ENCODE measurements around the gene B3GNT3.
A peak's percentile ranks its signal among the peaks of the same experiment; 100 is the strongest.

The B3GNT3 gene

DNA sequence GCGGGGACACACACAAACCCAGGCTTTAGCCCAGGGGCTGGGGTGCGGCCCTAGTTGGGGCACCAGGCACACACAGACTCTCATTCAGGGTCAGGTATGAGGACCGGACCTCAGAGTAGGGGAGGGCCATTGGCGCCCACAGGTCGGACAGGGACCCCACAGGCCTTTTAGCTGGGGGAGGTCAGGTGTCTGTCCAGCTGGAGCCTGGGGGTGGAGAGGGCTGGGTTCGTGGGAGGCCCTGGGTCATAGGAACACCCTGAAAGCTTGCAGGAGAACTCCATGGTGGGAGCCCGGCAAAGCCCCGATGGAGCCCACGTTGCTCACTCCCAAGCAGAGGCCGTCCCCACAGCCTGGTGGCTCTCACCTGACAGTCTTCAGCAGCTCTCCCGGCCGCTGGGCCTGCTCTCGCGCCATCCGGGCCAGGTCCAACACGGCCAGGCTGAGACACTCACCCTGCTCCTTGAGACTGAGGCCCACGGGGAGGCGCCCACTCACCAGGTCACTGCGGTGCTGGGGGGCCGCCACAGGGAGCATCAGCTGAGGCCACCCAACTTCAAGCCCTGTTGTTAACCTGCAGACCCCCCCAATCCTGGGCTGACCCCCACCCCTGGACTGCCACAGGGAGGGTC, 47.8 kb downstream of the B3GNT3 start:
- no peak overlapping the region for H3K4me3 Mint-ChIP-seq
- no peaks in the 10 kb centered on the region for H3K9me3 Mint-ChIP-seq
- H3K27ac Mint-ChIP-seq: no peak overlapping the region
- H3K27me3 Mint-ChIP-seq: no peaks in the 10 kb centered on the region
- H3K4me1 Mint-ChIP-seq: peaks cover 16% of the 10 kb centered on the region
- peaks cover 25% of the 10 kb centered on the region for H3K36me3 Mint-ChIP-seq
- DNase-seq (ENCODE audit: low spot score in 2 of 2) (no peak), ATAC-seq (ENCODE audit: low read depth) (no peak)

DNA sequence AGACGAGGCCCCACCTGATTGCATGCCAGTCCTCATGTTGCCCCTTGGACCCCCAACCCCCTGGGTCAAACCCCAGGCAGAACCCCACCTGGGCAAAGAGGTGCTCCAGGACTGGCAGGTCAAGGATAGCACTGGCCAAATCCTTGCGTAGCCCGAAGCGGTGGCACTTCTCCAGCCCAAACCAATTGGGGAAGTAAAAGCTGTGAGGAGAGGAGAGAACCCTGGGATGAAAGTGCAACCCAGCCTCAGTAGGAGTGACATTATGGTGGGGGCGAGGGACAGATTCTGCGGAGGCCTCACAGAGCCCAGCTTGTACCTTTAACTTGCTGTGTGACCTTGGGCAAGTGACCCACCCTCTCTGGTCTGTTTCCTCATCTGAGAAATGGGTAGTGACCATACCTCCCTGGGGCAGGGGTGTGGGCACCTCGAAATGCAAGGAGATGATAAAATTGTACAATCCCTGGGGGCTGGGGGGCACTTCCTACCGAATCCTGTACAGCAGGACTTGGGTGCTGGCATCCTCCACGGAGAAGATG, 48.4 kb downstream of the B3GNT3 start:
- H3K9me3 Mint-ChIP-seq: no peaks in the 10 kb centered on the region
- no peak for ATAC-seq (ENCODE audit: low read depth)
- no peak for DNase-seq (ENCODE audit: low spot score in 2 of 2)
- peaks cover 22% of the 10 kb centered on the region for H3K36me3 Mint-ChIP-seq
- H3K4me3 Mint-ChIP-seq: no peak overlapping the region
- no peaks in the 10 kb centered on the region for H3K27me3 Mint-ChIP-seq
- H3K4me1 Mint-ChIP-seq: peaks cover 16% of the 10 kb centered on the region
- H3K27ac Mint-ChIP-seq: no peak overlapping the region

DNA sequence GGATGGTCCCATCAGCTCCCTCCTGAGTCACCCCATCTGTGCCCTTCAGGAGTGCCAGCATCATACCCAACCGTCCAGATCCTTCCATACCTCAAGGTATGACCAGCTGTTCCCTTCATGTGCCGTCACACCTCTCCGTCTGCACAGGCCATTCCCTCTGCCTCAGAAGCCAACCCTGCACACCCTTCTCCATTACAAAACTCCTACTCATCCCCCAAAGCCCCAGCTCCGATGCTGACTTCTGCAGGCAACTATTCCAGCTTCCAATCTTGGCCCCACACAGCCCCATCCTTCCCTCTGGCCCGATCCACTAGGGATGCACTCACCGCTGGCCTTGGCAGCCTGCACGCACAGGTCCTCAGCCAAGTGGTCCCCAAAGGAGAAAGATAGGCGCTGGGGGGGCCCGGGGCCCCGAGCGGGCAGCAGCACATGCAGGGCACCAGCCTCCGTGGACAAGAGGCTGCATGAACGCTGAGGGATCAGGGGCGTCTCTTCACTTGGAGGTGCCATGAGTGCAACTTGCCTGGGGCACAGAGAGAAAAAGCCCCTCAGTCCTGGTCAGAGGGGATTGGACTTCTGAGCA, 49.1 kb downstream of the B3GNT3 start:
- H3K36me3 Mint-ChIP-seq: peaks cover 20% of the 10 kb centered on the region

DNA sequence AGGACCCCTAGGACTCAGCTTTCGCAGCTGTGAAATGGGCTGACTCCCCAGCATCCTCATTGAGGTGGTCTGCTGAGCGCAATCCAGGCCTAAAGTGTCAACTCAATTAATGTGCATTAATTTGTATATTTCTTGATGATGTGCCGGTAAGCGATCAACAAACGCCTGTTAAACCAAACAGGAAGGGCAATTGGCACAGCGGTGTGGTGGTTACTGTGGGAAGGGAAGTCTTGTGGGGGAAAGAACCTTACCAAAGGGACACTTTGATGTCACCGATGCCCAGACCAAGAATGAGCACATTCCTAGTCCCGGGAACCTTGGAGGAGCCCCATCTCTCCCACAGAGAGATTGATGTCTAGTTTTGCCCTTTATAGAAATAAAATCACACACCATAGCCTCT, 51.2 kb downstream of the B3GNT3 start:
- H3K36me3 Mint-ChIP-seq: peaks cover 14% of the 10 kb centered on the region
- peak overlapping the region; percentile 93 for H3K27ac Mint-ChIP-seq
- ATAC-seq (ENCODE audit: low read depth): no peak
- peak overlapping the region; percentile 90 for H3K4me3 Mint-ChIP-seq
- DNase-seq (ENCODE audit: low spot score in 2 of 2): no peak
- H3K9me3 Mint-ChIP-seq: no peaks in the 10 kb centered on the region
- H3K4me1 Mint-ChIP-seq: peaks cover 36% of the 10 kb centered on the region
- no peaks in the 10 kb centered on the region for H3K27me3 Mint-ChIP-seq

More for the DNA sequence above, 49.1 kb downstream of the B3GNT3 start:
- no peak for DNase-seq (ENCODE audit: low spot score in 2 of 2)
- Mint-ChIP-seq H3K4me3 (no peak overlapping the region), H3K4me1 (peaks cover 21% of the 10 kb centered on the region), H3K27me3 (no peaks in the 10 kb centered on the region), H3K27ac (no peak overlapping the region), H3K9me3 (no peaks in the 10 kb centered on the region)
- ATAC-seq (ENCODE audit: low read depth): no peak

DNA sequence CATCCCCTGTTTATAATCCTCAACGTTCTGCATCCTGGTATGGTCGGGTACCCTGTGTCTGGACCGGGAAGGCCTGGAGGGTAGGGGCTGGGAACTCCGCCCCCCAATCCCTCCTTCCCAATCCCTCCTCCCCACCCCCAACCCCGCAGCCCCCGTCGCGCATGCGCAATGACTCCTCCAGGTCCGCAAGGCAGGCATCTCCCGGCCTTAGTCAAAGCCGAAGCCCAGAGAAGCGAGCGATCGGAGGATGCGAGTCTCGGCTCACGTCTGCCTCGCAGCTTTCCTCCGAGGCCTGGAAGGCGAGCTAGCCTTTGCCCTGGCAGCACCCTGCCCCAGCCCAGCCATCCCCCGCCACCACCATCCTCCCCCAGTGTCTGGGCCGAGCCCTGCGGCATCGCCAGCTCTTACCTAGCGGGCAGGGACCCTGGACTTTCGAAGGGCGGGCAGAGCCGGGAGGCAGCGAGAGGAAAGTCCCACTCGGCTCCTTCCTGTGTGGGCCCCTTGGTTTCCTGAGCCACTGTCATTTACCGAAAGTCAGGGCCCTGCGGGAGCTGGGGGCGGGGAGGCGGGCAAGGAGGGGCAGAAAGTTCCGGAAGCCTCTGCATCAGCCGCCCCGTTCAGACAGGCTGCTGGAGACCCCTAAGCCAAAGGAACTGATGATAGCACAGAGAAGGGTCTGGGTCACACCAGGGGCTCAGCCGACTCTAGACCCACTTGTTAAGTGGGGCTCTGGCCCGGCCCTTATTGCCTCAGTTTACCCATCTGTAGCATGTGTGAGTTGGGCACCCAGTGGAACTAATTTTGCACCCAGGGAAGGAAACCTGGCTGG, 52.8 kb downstream of the B3GNT3 start, which contains the start of gene JAK3:
Gene JAK3 (minus strand): TSS at position 445 of the 829 bp plus-strand sequence. CDS start 3,565 bp downstream, outside the sequence.
- H3K27me3 Mint-ChIP-seq: no peaks in the 10 kb centered on the region
- H3K4me3 Mint-ChIP-seq: peak within 1 kb of the TSS; percentile 90
- H3K4me1 Mint-ChIP-seq: peaks cover 42% of the 10 kb centered on the region
- peak within 1 kb of the TSS; percentile 93 for H3K27ac Mint-ChIP-seq
- DNase-seq (ENCODE audit: low spot score in 2 of 2) (peak; percentile 66 to 70), ATAC-seq (ENCODE audit: low read depth) (peak; percentile 80)
- H3K9me3 Mint-ChIP-seq: no peaks in the 10 kb centered on the region
- peaks cover 5% of the 10 kb centered on the region for H3K36me3 Mint-ChIP-seq

DNA sequence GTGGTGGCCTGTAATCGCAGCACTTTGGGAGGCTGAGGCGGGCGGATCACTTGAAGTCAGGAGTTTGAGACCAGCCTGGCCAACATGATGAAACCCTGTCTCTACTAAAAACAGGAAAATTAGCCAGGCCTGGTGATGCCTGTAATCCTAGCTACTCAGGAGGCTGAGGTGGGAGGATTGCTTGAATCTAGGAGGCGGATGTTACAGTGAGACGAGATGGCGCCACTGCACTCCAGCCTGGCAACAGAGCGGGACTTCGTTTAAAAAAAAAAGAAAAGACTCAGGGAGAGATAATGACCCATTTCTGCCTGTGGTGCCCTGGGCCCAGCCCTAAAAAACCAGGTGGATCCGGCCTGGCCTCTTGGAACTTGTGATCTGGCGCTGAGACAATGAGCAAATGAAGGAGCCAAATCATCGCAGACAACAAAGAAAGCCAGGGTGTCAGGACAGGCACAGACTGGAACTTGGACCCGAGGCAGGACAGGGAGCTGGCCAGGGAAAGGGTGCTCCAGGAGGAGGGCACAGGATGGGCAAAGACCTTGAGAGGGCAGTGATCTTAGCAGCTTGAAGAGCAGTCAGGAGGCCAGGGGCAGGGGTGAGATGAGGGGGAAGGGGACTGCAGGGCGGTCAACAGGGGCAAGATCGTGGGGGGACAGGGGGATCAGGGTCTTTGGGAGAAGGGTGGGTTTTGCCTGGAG, 53.8 kb downstream of the B3GNT3 start:
- Mint-ChIP-seq H3K9me3 (no peaks in the 10 kb centered on the region), H3K27me3 (no peaks in the 10 kb centered on the region), H3K4me3 (peak overlapping the region; percentile 90), H3K4me1 (peaks cover 42% of the 10 kb centered on the region), H3K36me3 (peaks cover 5% of the 10 kb centered on the region), H3K27ac (peak overlapping the region; percentile 93)
- DNase-seq (ENCODE audit: low spot score in 2 of 2) (no peak), ATAC-seq (ENCODE audit: low read depth) (no peak)

DNA sequence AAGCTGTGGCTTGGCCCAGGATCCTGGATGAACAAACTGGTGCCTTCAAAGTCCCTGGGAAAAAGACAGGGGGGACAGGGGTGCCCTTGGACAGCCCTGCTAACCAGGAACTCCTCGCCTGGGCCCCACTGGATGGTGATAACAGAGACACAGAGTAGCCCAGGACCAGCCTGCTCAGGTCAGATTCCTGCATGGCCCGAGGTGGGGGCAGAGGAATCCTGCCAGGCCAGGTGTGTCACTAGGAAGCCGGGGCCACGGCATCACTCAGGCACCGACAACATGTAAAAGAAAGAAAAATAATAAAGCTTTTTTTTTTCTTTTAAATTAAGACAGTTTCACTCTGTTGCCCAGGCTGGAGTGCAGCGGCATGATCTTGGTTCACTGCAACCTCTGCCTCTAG, 59.1 kb downstream of the B3GNT3 start:
- Mint-ChIP-seq H3K9me3 (no peaks in the 10 kb centered on the region), H3K36me3 (peaks cover 1% of the 10 kb centered on the region), H3K27ac (no peak overlapping the region), H3K4me1 (peaks cover 26% of the 10 kb centered on the region), H3K27me3 (no peaks in the 10 kb centered on the region), H3K4me3 (no peak overlapping the region)
- DNase-seq (ENCODE audit: low spot score in 2 of 2) (no peak), ATAC-seq (ENCODE audit: low read depth) (no peak)

DNA sequence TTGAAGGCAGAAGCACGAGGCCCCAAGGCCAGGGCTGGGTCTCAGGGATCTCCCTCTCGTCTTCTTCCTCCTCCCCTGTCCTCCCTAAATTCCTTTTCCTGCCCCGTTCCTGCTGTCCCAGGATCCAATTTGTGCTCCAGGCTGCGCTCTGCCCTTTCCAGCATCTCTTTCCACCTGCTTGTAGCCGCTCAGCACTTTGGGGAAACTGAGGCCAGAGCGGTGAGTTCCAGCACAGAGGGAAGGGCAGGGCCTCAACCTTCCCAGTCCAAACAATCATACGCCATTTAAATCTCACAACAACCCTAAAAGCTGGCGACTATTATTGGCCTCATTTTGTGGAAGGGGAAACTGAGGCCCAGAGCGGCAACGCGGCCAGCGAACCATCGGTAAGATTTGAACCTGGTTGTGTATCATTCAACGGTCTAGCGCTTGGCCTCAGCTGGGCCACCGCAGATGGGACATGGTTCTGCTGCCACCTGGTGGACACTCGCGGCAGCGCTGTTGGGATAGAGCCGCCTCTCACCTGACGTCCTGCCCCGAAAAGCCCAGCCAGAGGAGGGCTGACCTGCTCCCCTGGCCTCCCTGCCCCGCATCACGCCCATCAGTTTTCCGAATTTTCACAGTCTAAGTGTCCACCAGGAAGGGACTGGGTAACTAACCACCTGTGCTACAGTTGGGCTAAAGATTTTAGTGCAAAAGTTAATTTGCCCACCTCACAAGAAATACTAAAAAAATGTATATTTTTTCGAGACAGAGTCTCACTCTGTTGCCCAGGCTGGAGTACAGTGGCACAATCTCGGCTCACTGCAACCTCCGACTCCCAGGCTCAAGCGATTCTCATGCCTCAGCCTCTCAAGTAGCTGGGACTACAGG, 60.6 kb downstream of the B3GNT3 start:
- Mint-ChIP-seq H3K4me1 (peaks cover 15% of the 10 kb centered on the region), H3K27ac (no peak overlapping the region), H3K27me3 (no peaks in the 10 kb centered on the region), H3K9me3 (no peaks in the 10 kb centered on the region), H3K4me3 (no peak overlapping the region), H3K36me3 (peaks cover 1% of the 10 kb centered on the region)
- DNase-seq (ENCODE audit: low spot score in 2 of 2): peak; percentile 94 to 99
- peak; percentile 16 for ATAC-seq (ENCODE audit: low read depth)

DNA sequence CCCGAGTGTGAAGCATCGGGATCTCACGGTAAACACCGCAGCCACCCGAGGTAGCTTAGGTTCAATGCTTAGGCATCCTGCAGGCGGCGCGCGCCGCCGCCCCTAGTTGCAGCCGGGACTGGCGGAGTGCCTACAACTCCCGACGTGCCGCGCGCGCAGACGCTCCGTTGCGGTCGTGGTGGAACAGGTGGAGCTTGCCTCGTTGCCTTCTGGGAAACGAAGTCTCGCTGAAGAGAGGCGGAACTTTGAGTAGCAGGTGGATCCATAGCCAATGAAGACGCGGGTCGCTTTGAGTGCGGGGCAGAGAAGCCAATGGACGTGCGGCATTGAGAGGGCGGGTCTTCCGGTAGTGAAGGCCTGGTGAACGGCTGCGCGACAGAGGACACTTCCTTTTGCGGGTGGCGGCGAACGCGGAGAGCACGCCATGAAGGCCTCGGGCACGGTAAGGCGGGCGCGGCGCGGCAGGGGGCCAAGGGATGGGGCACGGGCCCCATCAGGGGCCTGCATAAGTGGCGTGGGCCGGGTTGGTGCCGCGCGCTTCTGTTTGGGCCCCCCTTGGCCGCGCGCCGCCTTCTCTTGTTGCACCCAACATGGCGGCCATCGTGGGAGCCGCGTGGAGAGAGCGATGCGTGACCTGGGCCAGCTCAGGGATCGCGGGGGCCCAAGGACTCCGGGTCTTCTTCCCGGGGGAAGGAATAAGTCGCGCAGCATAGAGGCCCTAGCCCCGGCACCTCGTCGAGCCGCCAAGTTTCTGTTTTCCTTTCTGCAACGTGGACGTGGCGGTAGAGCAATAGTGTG, 64.8 kb downstream of the B3GNT3 start, which contains the start of gene RPL18A:
Gene RPL18A (plus strand): TSS at position 378 of the 798 bp plus-strand sequence. CDS start 47 bp downstream, at position 425.
- Mint-ChIP-seq H3K27me3 (no peaks in the 10 kb centered on the region), H3K9me3 (no peaks in the 10 kb centered on the region), H3K27ac (peak within 1 kb of the TSS; percentile 90), H3K36me3 (peaks cover 14% of the 10 kb centered on the region), H3K4me3 (peak within 1 kb of the TSS; percentile 97), H3K4me1 (peaks cover 22% of the 10 kb centered on the region)
- ATAC-seq (ENCODE audit: low read depth) (peak; percentile 87), DNase-seq (ENCODE audit: low spot score in 2 of 2) (peak; percentile 86 to 95)

DNA sequence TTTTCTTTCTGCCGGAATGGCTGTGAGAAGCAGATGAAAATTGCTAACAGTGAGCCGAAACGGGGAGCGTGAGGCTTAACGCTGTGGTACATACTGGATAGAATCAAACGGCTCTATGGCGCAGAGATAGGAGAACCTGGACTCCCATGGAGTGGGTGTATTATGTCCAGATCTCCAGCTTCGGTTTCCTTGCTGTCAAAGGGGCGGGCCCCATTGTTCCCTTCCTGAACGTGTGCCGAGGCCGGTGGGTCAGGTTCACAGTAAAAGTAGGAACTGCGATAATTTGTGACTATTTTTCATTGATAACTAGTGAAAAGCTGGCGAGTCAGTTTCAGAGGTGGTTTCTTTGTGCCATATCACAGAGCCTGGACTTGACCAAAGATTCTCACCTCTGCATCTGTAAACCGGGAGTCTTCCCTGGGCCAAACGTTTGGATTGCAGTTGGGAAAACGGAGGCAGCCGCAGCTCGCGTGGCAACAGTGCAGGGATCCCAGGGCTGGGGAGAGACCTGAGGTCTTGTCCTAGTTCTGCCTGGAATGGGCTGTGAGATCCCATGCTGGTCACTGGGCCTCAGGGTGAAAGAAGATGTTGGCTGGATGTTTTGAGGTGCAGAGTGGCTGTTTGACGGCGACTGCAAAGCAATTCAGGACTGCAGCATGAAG, 65.5 kb downstream of the B3GNT3 start:
- peak overlapping the region; percentile 97 for H3K4me3 Mint-ChIP-seq
- H3K27ac Mint-ChIP-seq: peak overlapping the region; percentile 90
- no peaks in the 10 kb centered on the region for H3K9me3 Mint-ChIP-seq
- H3K36me3 Mint-ChIP-seq: peaks cover 14% of the 10 kb centered on the region
- no peaks in the 10 kb centered on the region for H3K27me3 Mint-ChIP-seq
- ATAC-seq (ENCODE audit: low read depth): no peak
- no peak for DNase-seq (ENCODE audit: low spot score in 2 of 2)
- H3K4me1 Mint-ChIP-seq: peaks cover 22% of the 10 kb centered on the region

DNA sequence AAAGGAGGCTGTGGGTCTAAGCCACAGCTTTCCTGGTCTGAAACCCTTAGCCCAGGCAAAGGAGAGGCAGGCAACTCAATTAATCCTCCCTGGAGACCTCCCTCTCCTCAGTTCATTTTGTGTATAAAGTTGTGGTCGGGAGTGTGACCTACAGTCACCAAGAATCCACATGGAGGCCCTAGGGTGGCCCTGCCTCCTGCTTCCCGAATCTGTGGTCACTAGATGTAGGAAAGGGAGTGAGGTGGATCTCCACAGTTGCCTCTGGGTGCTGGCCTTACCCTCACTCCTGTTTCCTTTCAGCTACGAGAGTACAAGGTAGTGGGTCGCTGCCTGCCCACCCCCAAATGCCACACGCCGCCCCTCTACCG, 66.0 kb downstream of the B3GNT3 start:
- no peaks in the 10 kb centered on the region for H3K9me3 Mint-ChIP-seq
- H3K4me1 Mint-ChIP-seq: peaks cover 22% of the 10 kb centered on the region
- peak overlapping the region; percentile 90 for H3K27ac Mint-ChIP-seq
- no peak for DNase-seq (ENCODE audit: low spot score in 2 of 2)
- H3K4me3 Mint-ChIP-seq: peak overlapping the region; percentile 97
- H3K36me3 Mint-ChIP-seq: peaks cover 14% of the 10 kb centered on the region
- no peaks in the 10 kb centered on the region for H3K27me3 Mint-ChIP-seq
- no peak for ATAC-seq (ENCODE audit: low read depth)
